ENCODE data around the gene FTSJ1. TPM values are rescaled to one million over a fixed set of nuclear protein-coding genes. Genes with fewer than 3 reads are reported as not detected.

Gene FTSJ1
- total and polyA plus RNA-seq, 4 donors, result 18.2 to 48.3 (median 44.8) TPM

DNA sequence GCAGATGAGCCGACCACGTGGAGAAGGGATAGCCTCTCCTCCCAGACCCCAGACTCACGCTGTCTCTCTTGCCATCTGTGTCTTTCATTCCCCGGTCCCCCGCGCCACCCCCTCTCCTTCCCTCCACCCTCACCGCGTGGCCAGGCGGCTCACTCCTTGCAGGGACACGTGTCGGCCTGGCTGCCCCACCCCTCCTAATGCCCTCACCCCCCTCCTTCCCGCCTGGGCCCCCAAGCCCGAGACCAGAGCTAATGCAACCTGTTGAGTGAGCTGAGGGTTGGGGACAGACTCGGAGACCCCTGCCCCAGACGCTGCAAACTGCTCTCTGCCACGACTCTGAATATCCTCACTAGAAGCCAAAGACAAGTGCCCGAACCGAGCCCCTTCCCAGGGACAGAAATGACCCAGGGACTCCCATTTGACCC is 7.7 kb upstream of the FTSJ1 start:
- no peaks in the 10 kb centered on the region for H3K36me3 ChIP-seq (ENCODE audit: control insufficient read depth in 4 of 4, insufficient read depth in 4 of 4, low read length in 4 of 4)
- no peak overlapping the region for H3K9ac ChIP-seq (ENCODE audit: insufficient read depth in 1 of 2, low read length in 2 of 2)
- peaks cover 0 to 8% (median 0%) of the 10 kb centered on the region in 5 donors for H3K4me1 ChIP-seq (ENCODE audit: control insufficient read depth in 5 of 5, insufficient read depth in 5 of 5, low read length in 5 of 5)
- no peak overlapping the region for H3K4me3 ChIP-seq
- TF ChIP-seq CTCF (IDR thresholded peaks at IDR 0.05; ENCODE audit: control extremely low read depth, extremely low read depth), result no peak
- 3 to 31% methylated on average over 16 to 18 of the region's 18 CpGs for WGBS, 2 donors
- no peaks in the 10 kb centered on the region for H3K27me3 ChIP-seq (ENCODE audit: control insufficient read depth in 3 of 3, insufficient read depth in 3 of 3, low read length in 2 of 3)
- peaks cover 0 to 5% (median 0%) of the 10 kb centered on the region in 4 donors for H3K9me3 ChIP-seq (ENCODE audit: control insufficient read depth in 4 of 4, insufficient read depth in 3 of 4, low read length in 3 of 4)
- no peak overlapping the region for H3K27ac ChIP-seq (ENCODE audit: low read depth in 1 of 2, low read length in 1 of 2)
- DNase-seq, result peak in 2 of 3 donors; percentile 23 to 34
- ATAC-seq (ENCODE audit: insufficient read depth, low FRiP score), result no peak

GRCh38 chrX:48468693-48469691 is 7.0 kb upstream of the FTSJ1 start:
- no peak for TF ChIP-seq CTCF (IDR thresholded peaks at IDR 0.05; ENCODE audit: control extremely low read depth, extremely low read depth)
- H3K9ac ChIP-seq (ENCODE audit: insufficient read depth in 1 of 2, low read length in 2 of 2), result peak overlapping the region; percentile 11 to 14
- H3K36me3 ChIP-seq (ENCODE audit: control insufficient read depth in 4 of 4, insufficient read depth in 4 of 4, low read length in 4 of 4), result no peaks in the 10 kb centered on the region
- H3K9me3 ChIP-seq (ENCODE audit: control insufficient read depth in 4 of 4, insufficient read depth in 3 of 4, low read length in 3 of 4), result peaks cover 0 to 5% (median 0%) of the 10 kb centered on the region in 4 donors
- no peaks in the 10 kb centered on the region for H3K27me3 ChIP-seq (ENCODE audit: control insufficient read depth in 3 of 3, insufficient read depth in 3 of 3, low read length in 2 of 3)
- DNase-seq (peak; percentile 38 to 60 (median 45)), ATAC-seq (ENCODE audit: insufficient read depth, low FRiP score) (no peak)
- peaks cover 0 to 8% (median 0%) of the 10 kb centered on the region in 5 donors for H3K4me1 ChIP-seq (ENCODE audit: control insufficient read depth in 5 of 5, insufficient read depth in 5 of 5, low read length in 5 of 5)
- WGBS, 2 donors, result 10 to 48% methylated on average over 22 to 23 of the region's 23 CpGs
- H3K4me3 ChIP-seq, result no peak overlapping the region
- no peak overlapping the region for H3K27ac ChIP-seq (ENCODE audit: low read depth in 1 of 2, low read length in 1 of 2)

GRCh38 chrX:48470110-48470832 is 5.7 kb upstream of the FTSJ1 start, which contains the start of gene SLC38A5:
Gene SLC38A5, minus strand, starts transcription at chrX:48470260. Its CDS starts 2,336 bp downstream, at chrX:48467924.
- H3K27ac ChIP-seq (ENCODE audit: low read depth in 1 of 2, low read length in 1 of 2), result no peak within 1 kb of the TSS
- WGBS, 2 donors, result 74 to 92% methylated on average over 14 to 18 of the region's 18 CpGs
- H3K9ac ChIP-seq (ENCODE audit: insufficient read depth in 1 of 2, low read length in 2 of 2), result peak within 1 kb of the TSS; percentile 11 to 14
- no peak for TF ChIP-seq CTCF (IDR thresholded peaks at IDR 0.05; ENCODE audit: control extremely low read depth, extremely low read depth)
- no peak for DNase-seq
- ATAC-seq (ENCODE audit: insufficient read depth, low FRiP score), result no peak
- H3K4me1 ChIP-seq (ENCODE audit: control insufficient read depth in 5 of 5, insufficient read depth in 5 of 5, low read length in 5 of 5), result peaks cover 0 to 6% (median 0%) of the 10 kb centered on the region in 5 donors
- no peak within 1 kb of the TSS for H3K4me3 ChIP-seq
- H3K36me3 ChIP-seq (ENCODE audit: control insufficient read depth in 4 of 4, insufficient read depth in 4 of 4, low read length in 4 of 4), result no peaks in the 10 kb centered on the region
- no peaks in the 10 kb centered on the region for H3K27me3 ChIP-seq (ENCODE audit: control insufficient read depth in 3 of 3, insufficient read depth in 3 of 3, low read length in 2 of 3)
- peaks cover 0 to 2% (median 0%) of the 10 kb centered on the region in 4 donors for H3K9me3 ChIP-seq (ENCODE audit: control insufficient read depth in 4 of 4, insufficient read depth in 3 of 4, low read length in 3 of 4)
